Upper lobe of right lung (tissue), 1 donor: ENCODE data around the gene GCDH. TPM values are rescaled to one million over a fixed set of nuclear protein-coding genes. Genes with fewer than 3 reads are reported as not detected.
"Not testable (repeated sequence)": the region's sequence is repeated elsewhere in the genome, so short reads cannot be mapped to it uniquely, and the experiment has no call there.

Experiments
- ATAC-seq: fragments of 200-7000 bp; cut with Tn5 transposase; one replicate; pipeline ENCODE4 v1.9.1; 2020; ENCODE audit warnings: mild to moderate bottlenecking, moderate library complexity
- DNase-seq: peaks from one replicate; pipeline ENCODE4 v3.0.0-alpha.2; 2020
- H3K27ac ChIP-seq: fragments of 200-600 bp; one replicate; pipeline ENCODE4 v1.8.0; 2022
- H3K27me3 ChIP-seq: fragments of 200-600 bp; one replicate; pipeline ENCODE4 v1.8.0; 2022; ENCODE audit warnings: mild to moderate bottlenecking
- H3K36me3 ChIP-seq: fragments of 200-600 bp; one replicate; pipeline ENCODE4 v1.8.0; 2022
- H3K4me1 ChIP-seq: fragments of 200-600 bp; one replicate; pipeline ENCODE4 v1.8.0; 2022
- H3K4me3 ChIP-seq: fragments of 200-600 bp; one replicate; pipeline ENCODE4 v1.8.0; 2022; ENCODE audit warnings: mild to moderate bottlenecking
- H3K9me3 ChIP-seq: fragments of 200-600 bp; one replicate; pipeline ENCODE4 v1.8.0; 2022
- intact Hi-C: fragments of 100-400 bp; cut with DNase I; formaldehyde crosslinking; loops from one replicate; pipeline ENCODE4 v1.11.0; 2022
- long read RNA-seq: library from polyadenylated mRNA; unstranded; transcript quantifications from one replicate; pipeline ENCODE4 v2.0.0, GENCODE V29; 2021
- total RNA-seq: library from RNA; stranded (reverse); fragmentation: NEBNext Ultra II Directional; extraction: Animal tissue kit (Norgen Biotek cat#: 25700); gene quantifications from one replicate; pipeline ENCODE4 v1.2.1, GENCODE V29; 2021
- TF ChIP-seq, protein P1 (sequence below): fragments of 200-600 bp; IDR thresholded peaks from one replicate; pipeline ENCODE4 v1.8.0; 2022; ENCODE audit warnings: antibody characterized with exemption
- donor health status: DM: no; HTN: yes; CAD: no; lungs with severe emphysema.

The GCDH gene
- 21.0 TPM for total RNA-seq
- long read RNA-seq, transcript GCDH-201 (12 exons, 1,956 nt), result major isoform, 21 of 34 reads
- long read RNA-seq, partial matches to known transcripts, result 6 of 34 reads
- long read RNA-seq, other reads (novel, unspliced or antisense), result 7 of 34 reads

DNA sequence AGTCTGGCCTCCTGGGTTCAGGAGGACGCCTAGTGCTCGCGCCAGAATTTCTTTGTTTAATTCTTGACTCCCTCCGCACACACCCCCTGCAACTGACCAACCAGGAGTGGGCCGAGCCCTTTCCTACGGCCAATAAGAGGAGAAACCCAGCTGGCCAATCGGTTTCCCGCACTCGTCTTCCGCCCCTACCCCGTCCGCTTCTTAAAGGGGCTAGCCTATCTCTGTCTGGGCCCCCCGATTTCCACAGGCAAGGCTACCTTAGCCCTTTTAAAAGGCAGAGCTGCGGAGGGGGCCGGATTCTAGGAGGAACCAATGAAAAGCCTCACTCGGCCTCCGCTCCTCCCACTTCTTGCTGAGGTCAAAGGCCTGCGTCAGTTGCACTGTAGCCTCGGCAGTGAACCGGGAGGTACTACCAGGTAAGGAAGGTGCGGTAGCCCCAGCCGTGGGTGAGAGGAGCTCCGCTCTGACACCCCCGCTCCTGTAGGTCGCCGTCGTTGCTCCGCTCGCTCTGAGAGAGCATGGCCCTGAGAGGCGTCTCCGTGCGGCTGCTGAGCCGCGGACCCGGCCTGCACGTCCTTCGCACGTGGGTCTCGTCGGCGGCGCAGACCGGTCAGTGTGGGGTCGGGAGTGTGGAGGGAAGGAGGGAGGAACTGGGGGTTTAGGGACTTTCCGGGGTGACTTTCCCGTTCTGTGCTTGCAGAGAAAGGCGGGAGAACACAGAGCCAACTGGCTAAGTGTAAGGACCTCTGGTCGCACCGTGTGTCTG lies at the start of gene GCDH:
TSS of gene GCDH (plus strand) at position 374 of the 766 bp plus-strand sequence. CDS start at position 519, 145 bp downstream.
- DNase-seq (peak; percentile 97), ATAC-seq (peak; percentile 97)
- TF ChIP-seq, protein P1, sequence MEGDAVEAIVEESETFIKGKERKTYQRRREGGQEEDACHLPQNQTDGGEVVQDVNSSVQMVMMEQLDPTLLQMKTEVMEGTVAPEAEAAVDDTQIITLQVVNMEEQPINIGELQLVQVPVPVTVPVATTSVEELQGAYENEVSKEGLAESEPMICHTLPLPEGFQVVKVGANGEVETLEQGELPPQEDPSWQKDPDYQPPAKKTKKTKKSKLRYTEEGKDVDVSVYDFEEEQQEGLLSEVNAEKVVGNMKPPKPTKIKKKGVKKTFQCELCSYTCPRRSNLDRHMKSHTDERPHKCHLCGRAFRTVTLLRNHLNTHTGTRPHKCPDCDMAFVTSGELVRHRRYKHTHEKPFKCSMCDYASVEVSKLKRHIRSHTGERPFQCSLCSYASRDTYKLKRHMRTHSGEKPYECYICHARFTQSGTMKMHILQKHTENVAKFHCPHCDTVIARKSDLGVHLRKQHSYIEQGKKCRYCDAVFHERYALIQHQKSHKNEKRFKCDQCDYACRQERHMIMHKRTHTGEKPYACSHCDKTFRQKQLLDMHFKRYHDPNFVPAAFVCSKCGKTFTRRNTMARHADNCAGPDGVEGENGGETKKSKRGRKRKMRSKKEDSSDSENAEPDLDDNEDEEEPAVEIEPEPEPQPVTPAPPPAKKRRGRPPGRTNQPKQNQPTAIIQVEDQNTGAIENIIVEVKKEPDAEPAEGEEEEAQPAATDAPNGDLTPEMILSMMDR, result no peak
- H3K9me3 ChIP-seq, result no peaks in the 10 kb centered on the region
- no peaks in the 10 kb centered on the region for H3K27me3 ChIP-seq
- peaks cover 14% of the 10 kb centered on the region for H3K4me1 ChIP-seq
- peak within 1 kb of the TSS; percentile 83 for H3K27ac ChIP-seq
- H3K36me3 ChIP-seq, result peaks cover 8% of the 10 kb centered on the region
- peak within 1 kb of the TSS; percentile 99 for H3K4me3 ChIP-seq
- intact Hi-C loops, result no loop called here

DNA sequence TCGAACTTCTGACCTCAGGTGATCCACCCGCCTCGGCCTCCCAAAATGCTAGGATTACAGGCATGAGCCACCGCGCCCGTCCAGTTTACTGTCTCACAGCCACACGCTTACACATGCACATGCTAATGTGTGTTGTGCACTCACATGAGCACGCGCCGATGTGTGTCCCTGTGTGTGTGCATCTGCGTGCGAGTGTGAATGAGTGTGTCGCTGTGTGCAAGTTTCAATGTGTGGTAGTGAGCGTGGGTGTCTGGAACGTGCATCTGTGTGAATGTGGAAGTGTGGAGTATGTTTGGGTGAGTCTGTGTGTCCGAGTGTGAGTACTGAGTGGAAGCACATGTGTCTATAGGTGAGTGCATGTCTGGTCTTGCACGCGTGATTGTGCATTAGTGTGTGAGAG lies 48.4 kb upstream of the GCDH start:
- intact Hi-C loops, result no loop called here
- no peaks in the 10 kb centered on the region for H3K36me3 ChIP-seq

DNA sequence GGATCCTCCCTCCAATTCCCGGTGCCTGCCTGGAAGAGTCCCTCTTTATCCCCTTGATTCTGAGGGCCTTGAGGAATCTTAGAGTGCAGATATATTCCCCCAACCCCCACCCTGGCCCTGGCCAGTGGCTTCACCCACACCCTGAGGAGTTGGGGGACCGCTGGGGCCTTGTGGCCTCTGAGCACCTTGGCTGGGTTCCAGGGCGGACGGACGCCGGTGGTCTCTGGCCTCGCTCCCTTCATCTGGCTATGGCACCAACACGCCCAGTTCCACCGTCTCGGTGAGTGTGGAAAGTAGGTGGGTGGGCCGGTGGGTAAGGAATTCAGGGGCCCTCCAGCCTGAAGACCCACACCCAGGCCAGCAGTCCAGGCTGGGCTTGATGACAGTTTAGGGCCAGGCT lies 47.6 kb upstream of the GCDH start:
- Histone ChIP-seq H3K4me3 (no peak overlapping the region), H3K27ac (no peak overlapping the region), H3K4me1 (peaks cover 18% of the 10 kb centered on the region), H3K9me3 (no peaks in the 10 kb centered on the region), H3K27me3 (peaks cover 79% of the 10 kb centered on the region), H3K36me3 (no peaks in the 10 kb centered on the region)
- intact Hi-C loops, result no loop called here
- no peak for ATAC-seq
- TF ChIP-seq, protein P1, result no peak
- DNase-seq, result no peak

More for the DNA sequence above, 48.4 kb upstream of the GCDH start:
- DNase-seq, result no peak
- Histone ChIP-seq H3K27ac (no peak overlapping the region), H3K4me1 (peaks cover 13% of the 10 kb centered on the region), H3K27me3 (peaks cover 85% of the 10 kb centered on the region), H3K9me3 (no peaks in the 10 kb centered on the region), H3K4me3 (no peak overlapping the region)
- TF ChIP-seq, protein P1, result no peak
- ATAC-seq, result no peak

GRCh38 chr19:12843999-12844732 lies 46.8 kb upstream of the GCDH start:
- DNase-seq (no peak), ATAC-seq (no peak)
- peaks cover 71% of the 10 kb centered on the region for H3K27me3 ChIP-seq
- no peaks in the 10 kb centered on the region for H3K9me3 ChIP-seq
- H3K4me3 ChIP-seq, result no peak overlapping the region
- intact Hi-C loops, result no loop called here
- H3K36me3 ChIP-seq, result no peaks in the 10 kb centered on the region
- peaks cover 12% of the 10 kb centered on the region for H3K4me1 ChIP-seq
- no peak overlapping the region for H3K27ac ChIP-seq
- TF ChIP-seq, protein P1, result no peak

GRCh38 chr19:12846613-12847012 lies 44.3 kb upstream of the GCDH start:
- not testable (repeated sequence) for H3K4me3 ChIP-seq, H3K36me3 ChIP-seq, H3K27ac ChIP-seq, ATAC-seq, H3K4me1 ChIP-seq, H3K9me3 ChIP-seq, DNase-seq
- intact Hi-C loops, result loop anchor here (5.0 kb wide), 1 partner anchor 79 kb away; no protein-coding TSS in a partner anchor
- peaks cover 47% of the 10 kb centered on the region for H3K27me3 ChIP-seq
